ENCODE results near the gene TUG1.

The TUG1 gene

GRCh38 chr22:30928401-30928800 is 40.7 kb upstream of the TUG1 start:
- TF ChIP-seq EZH2phosphoT487 (IDR thresholded peaks at IDR 0.05; ENCODE audit: borderline replicate concordance), result no peak
- TF ChIP-seq CTCF (conservative IDR thresholded peaks at IDR 0.05; ENCODE audit: low read length), result no peak

GRCh38 chr22:30930228-30930627 is 38.8 kb upstream of the TUG1 start:
- Histone ChIP-seq H3K4me3 (ENCODE audit: low read length, poor library complexity, severe bottlenecking) (no peak overlapping the region), H3K4me2 (ENCODE audit: low read depth, low read length, poor library complexity, severe bottlenecking) (no peak overlapping the region), H4K20me1 (ENCODE audit: insufficient read depth, low read length, poor library complexity, severe bottlenecking) (no peaks in the 10 kb centered on the region), H2AFZ (ENCODE audit: low read length) (no peak overlapping the region), H3K27me3 (ENCODE audit: insufficient read depth, low read length, poor library complexity, severe bottlenecking) (no peaks in the 10 kb centered on the region), H3K4me1 (ENCODE audit: insufficient read depth, low read length, poor library complexity, severe bottlenecking) (no peaks in the 10 kb centered on the region), H3K9me2 (replicated peaks; ENCODE audit: low read depth, low read length) (no peaks in the 10 kb centered on the region), H3K79me2 (ENCODE audit: insufficient read depth, low read length) (no peaks in the 10 kb centered on the region), H3K9me3 (ENCODE audit: insufficient read depth, low read depth, low read length) (no peaks in the 10 kb centered on the region), H3F3A (ENCODE audit: low read depth) (no peaks in the 10 kb centered on the region), H3K9ac (ENCODE audit: low read depth, low read length, poor library complexity, severe bottlenecking) (no peak overlapping the region), H3K36me3 (ENCODE audit: insufficient read depth, low read length) (peaks cover 75% of the 10 kb centered on the region; the same call in 1 of the 2 replicates)
- no peak for TF ChIP-seq EZH2phosphoT487 (IDR thresholded peaks at IDR 0.05; ENCODE audit: borderline replicate concordance)
- no peak for TF ChIP-seq CTCF (conservative IDR thresholded peaks at IDR 0.05; ENCODE audit: low read length)

More at GRCh38 chr22:30928401-30928800, 40.7 kb upstream of the TUG1 start:
- no peaks in the 10 kb centered on the region for H3F3A ChIP-seq (ENCODE audit: low read depth)
- H3K27me3 ChIP-seq (ENCODE audit: insufficient read depth, low read length, poor library complexity, severe bottlenecking), result no peaks in the 10 kb centered on the region
- no peak overlapping the region for H3K4me3 ChIP-seq (ENCODE audit: low read length, poor library complexity, severe bottlenecking)
- H3K9me2 ChIP-seq (replicated peaks; ENCODE audit: low read depth, low read length), result no peaks in the 10 kb centered on the region
- peaks cover 63% of the 10 kb centered on the region; the same call in 1 of the 2 replicates for H3K36me3 ChIP-seq (ENCODE audit: insufficient read depth, low read length)
- no peak overlapping the region for H2AFZ ChIP-seq (ENCODE audit: low read length)
- H3K4me2 ChIP-seq (ENCODE audit: low read depth, low read length, poor library complexity, severe bottlenecking), result no peak overlapping the region
- no peaks in the 10 kb centered on the region for H4K20me1 ChIP-seq (ENCODE audit: insufficient read depth, low read length, poor library complexity, severe bottlenecking)
- no peaks in the 10 kb centered on the region for H3K79me2 ChIP-seq (ENCODE audit: insufficient read depth, low read length)
- no peaks in the 10 kb centered on the region for H3K9me3 ChIP-seq (ENCODE audit: insufficient read depth, low read depth, low read length)
- H3K4me1 ChIP-seq (ENCODE audit: insufficient read depth, low read length, poor library complexity, severe bottlenecking), result no peaks in the 10 kb centered on the region
- no peak overlapping the region for H3K9ac ChIP-seq (ENCODE audit: low read depth, low read length, poor library complexity, severe bottlenecking)

- no peak overlapping the region for H3K4me3 ChIP-seq (ENCODE audit: low read length, poor library complexity, severe bottlenecking)
- H3K27me3 ChIP-seq (ENCODE audit: insufficient read depth, low read length, poor library complexity, severe bottlenecking), result no peaks in the 10 kb centered on the region
- H3K36me3 ChIP-seq (ENCODE audit: insufficient read depth, low read length), result peaks cover 79% of the 10 kb centered on the region; the same call in 1 of the 2 replicates
These were observed 37.3 kb upstream of the TUG1 start for GRCh38 chr22:30931541-30932300.

More at GRCh38 chr22:30931541-30932300, 37.3 kb upstream of the TUG1 start:
- H2AFZ ChIP-seq (ENCODE audit: low read length), result no peak overlapping the region
- no peaks in the 10 kb centered on the region for H4K20me1 ChIP-seq (ENCODE audit: insufficient read depth, low read length, poor library complexity, severe bottlenecking)
- no peaks in the 10 kb centered on the region for H3K79me2 ChIP-seq (ENCODE audit: insufficient read depth, low read length)
- H3F3A ChIP-seq (ENCODE audit: low read depth), result no peaks in the 10 kb centered on the region
- H3K9me3 ChIP-seq (ENCODE audit: insufficient read depth, low read depth, low read length), result no peaks in the 10 kb centered on the region
- no peaks in the 10 kb centered on the region for H3K4me1 ChIP-seq (ENCODE audit: insufficient read depth, low read length, poor library complexity, severe bottlenecking)
- no peak for TF ChIP-seq EZH2phosphoT487 (IDR thresholded peaks at IDR 0.05; ENCODE audit: borderline replicate concordance)
- no peak for TF ChIP-seq CTCF (conservative IDR thresholded peaks at IDR 0.05; ENCODE audit: low read length)
- H3K4me2 ChIP-seq (ENCODE audit: low read depth, low read length, poor library complexity, severe bottlenecking), result no peak overlapping the region
- H3K9me2 ChIP-seq (replicated peaks; ENCODE audit: low read depth, low read length), result no peaks in the 10 kb centered on the region
- H3K9ac ChIP-seq (ENCODE audit: low read depth, low read length, poor library complexity, severe bottlenecking), result no peak overlapping the region
